Hematopoietic multipotent progenitor cell treated with erythropoietin and hydrocortisone succinate and interleukin-3 and kit ligand, for 4 days (in vitro differentiated cells): Measurements from ENCODE around the gene ARHGAP45.
"Not testable (repeated sequence)": the region's sequence is repeated elsewhere in the genome, so short reads cannot be mapped to it uniquely, and the experiment has no call there.

Experiments used
- DNase-seq: peaks from one replicate; pipeline ENCODE4 v3.0.0-alpha.2; 2015

Gene ARHGAP45

DNA sequence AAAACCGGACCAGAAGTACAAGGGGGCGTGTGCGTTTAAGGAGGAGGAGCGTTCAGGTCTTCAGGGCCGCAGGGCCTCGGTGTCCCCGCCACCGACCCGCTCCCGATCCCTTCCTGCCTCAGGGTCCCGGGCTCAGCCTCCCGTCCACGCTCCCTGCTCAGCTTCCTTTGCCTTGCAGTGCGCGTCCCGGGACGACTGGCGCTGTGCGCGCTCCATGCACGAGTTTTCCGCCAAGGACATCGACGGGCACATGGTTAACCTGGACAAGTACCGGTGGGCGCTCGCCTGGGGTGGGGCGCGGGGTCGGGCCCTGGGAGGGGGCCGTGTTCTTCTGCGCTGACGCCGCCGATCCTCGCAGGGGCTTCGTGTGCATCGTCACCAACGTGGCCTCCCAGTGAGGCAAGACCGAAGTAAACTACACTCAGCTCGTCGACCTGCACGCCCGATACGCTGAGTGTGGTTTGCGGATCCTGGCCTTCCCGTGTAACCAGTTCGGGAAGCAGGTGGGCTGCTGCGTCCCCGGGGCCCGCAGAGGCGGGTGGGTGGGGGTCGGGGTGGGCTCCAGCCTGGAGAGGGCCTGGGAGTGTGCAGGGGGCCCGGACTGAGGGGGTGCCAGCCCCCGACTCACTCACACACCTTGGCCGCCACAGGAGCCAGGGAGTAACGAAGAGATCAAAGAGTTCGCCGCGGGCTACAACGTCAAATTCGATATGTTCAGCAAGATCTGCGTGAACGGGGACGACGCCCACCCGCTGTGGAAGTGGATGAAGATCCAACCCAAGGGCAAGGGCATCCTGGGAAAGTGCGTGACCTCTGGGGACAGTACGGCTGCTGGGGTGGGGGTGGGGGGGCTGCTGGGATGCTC is 38.3 kb downstream of the ARHGAP45 start:
- peak; percentile 48 for DNase-seq

DNA sequence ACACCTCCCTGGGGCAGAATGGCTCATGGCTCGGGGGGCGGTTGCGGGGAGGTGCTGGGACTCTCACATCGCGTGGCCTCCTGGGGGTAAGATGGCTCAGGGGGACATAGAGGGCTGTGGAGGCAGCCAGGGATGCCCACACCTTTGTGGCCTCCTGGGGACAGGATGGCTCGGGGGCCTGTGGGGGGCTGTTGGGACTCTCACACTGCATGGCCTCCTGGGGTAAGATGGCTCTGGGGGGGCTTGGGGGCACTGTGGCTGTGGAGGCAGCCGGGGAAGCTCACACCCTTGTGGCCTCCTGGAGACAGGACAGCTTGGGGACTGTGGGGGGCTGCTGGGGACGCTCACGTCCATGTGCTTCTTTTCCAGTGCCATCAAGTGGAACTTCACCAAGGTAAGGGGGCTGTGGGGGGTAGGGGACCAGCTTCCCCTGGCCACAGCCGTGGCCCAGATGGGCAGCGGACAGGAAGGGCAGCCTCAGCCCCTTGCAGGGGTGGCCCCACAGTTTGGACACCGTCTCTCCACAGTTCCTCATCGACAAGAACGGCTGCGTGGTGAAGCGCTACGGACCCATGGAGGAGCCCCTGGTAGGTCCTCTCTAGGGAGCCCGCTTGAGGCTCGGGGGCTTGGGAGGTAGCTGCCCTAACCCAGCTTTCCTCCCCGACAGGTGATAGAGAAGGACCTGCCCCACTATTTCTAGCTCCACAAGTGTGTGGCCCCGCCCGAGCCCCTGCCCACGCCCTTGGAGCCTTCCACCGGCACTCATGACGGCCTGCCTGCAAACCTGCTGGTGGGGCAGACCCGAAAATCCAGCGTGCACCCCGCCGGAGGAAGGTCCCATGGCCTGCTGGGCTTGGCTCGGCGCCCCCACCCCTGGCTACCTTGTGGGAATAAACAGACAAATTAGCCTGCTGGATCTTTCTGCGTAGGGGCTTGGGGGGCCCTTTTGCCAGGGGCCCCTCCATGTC is 39.2 kb downstream of the ARHGAP45 start:
- no peak for DNase-seq

DNA sequence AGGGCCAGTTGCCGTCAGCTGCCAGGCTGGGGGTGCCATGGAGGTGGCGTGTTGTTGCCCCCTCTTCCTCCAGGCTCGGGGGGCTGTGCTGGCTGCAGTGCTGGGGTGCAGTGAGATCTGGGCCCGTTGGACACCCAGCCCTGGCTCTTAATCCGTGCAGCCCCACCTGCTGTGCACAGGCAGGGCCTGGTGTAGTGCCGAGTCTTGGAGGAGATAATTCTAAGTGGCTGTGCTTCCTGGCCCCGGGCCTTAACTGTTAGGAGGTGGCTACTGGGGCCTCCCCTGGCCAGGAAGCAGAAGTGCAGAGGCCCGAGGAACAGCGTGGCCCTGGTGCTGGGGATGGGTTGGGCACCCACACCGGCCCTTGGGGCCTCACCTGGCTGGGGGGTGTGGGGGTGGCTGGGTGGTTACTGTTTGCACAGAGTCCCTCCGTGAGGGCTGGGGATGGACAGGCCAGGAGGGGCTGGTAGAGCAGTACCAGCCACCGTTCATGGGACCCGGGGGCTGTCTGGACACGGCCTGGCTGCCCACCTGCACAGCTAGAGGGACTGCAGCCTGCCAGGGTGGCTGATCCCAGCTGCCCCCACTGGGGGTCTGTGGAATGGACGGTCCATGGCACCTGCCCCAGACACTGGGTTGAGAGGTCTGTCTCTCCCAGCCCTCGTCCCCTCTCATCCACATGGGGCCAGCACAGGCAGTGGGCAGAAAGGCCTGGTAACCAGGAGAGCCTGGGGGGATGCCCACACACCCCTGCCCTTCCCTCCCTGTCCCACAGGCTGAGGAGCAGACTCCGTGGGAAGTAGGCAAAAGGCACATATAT is 40.1 kb downstream of the ARHGAP45 start:
- peak; percentile 82 for DNase-seq

DNA sequence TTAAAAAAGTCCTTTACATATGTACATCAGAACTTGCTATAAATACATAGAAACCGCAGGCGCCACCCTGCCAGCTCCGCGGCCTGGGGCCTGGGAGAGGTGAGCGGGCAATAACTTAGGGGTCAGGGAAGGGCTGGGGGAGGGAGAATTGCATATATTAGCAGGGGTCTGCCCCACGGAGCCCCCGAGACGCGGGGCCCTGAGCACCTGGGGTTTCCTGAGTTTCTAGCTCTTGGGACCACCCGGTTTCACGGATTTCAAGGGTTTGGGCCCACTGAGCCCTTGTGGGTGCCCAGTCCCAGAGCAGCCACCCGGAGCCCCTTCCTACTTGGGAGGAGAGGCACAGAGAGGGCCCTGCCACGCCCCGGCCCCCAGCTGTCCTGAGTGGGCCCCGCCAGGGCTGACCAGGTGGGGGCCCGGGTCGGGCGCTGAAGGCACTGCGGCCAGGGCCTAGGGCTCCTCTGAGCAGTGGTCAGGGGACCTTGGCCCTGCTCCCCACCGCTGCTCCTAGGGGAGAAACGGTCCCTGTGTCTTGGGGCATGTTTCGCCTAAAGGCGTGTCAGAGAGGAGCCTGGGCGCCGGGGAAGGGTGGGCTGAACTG is 40.8 kb downstream of the ARHGAP45 start:
- DNase-seq: no peak

DNA sequence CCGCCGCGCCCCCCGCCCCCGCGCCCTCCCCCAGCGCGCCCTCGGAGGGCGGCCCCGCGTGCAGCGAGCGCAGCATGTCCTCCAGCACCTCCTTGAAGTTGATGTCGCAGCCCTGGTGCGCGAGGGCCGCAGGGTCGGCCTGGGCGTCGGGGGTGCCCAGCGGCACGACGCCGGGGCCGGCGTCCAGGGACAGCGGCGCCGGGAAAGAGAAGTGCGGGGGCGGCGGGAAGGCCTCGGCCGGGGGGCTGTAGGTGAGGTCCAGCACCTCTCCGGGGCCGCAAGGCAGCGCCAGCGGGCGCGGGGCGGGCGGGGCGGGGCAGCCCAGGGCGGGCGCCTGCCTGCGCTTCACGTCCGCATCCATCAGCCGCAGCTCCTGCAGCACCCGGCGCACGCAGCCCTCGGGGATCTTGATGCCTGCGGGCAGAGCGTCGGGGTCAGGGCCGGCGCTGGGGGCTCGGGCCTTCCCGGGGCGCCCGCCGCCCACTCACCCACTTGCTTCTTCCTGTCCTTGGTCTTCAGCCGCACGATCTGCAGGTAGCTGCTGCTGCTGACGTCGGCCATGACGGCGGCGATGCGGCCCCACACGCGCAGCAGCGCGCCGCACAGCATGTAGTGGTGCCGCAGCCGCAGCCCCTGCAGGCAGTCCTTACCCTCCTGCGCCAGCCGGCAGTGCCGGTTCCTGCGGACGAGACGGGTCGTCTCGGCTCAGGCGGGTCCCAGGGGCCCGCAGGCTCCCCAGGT is 41.5 kb downstream of the ARHGAP45 start:
- no peak for DNase-seq

DNA sequence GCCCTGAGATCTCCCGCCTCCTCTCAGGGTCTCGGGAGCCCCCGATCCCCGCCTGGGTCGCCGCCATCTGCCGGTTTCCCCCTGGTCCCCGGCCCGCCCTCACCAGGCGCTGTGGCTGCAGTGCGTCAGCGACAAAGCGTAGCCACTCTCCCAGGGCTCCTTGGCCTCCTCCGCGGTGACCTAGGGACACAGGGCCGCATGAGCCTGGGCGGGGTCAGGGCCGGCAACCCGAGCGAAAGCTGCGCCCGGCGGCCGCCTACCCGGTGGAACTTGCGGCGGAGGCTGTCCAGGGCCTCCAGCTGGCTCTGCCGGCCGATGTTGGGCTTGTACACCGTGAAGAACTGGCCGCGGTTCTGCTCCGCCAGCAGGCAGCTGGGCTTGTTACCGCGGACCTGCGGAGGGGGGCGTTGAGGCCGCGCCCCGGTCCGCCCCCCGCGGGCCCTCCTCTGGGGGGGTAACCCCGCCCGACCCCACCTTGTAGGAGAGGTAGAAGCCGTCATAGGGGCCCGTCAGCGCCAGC is 42.1 kb downstream of the ARHGAP45 start:
- DNase-seq: no peak

DNA sequence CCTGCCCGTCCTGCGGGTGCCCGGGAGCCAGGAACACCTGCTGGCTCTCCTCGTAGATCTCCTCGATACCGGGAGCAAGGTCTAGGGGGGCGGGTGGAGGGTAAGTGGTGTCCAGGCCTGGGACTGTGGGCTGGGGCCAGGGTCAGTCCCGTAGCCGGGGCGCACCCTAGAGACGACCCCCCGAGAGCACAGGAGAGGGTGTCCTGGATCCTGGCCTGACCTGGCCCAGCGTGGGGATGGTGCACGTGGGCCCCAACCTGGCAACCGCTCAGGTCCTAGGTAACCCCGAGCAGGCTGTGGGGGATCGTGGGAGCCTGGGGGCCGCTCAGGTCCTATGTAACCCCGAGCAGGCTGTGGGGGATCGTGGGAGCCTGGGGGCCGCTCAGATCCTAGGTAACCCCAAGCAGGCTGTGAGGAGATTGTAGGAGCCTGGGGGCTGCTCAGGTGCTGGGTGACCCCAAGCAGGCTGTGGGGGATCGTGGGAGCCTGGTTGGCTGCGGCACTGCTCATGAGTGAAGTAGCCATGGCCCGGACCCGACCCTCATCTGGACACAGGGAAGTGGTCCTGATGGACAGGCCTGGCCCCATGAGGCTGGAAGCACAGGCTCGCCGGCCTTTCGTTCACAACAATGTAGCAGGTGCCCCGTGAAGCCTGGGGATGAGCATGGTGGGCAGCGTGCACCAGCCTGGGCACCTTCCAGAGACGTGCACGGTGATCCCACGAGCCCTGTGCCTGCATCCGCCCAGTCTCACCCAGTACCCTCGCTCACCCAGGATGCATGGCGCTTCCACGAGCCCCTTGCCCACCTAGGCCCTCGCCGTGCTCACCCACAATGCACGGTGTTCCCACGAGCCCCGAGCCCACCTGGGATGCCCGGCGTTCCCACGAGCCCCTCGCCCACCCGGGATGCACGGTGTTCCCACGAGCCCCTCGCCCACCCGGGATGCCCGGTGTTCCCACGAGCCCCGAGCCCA is 43.0 kb downstream of the ARHGAP45 start:
- no peak for DNase-seq

DNA sequence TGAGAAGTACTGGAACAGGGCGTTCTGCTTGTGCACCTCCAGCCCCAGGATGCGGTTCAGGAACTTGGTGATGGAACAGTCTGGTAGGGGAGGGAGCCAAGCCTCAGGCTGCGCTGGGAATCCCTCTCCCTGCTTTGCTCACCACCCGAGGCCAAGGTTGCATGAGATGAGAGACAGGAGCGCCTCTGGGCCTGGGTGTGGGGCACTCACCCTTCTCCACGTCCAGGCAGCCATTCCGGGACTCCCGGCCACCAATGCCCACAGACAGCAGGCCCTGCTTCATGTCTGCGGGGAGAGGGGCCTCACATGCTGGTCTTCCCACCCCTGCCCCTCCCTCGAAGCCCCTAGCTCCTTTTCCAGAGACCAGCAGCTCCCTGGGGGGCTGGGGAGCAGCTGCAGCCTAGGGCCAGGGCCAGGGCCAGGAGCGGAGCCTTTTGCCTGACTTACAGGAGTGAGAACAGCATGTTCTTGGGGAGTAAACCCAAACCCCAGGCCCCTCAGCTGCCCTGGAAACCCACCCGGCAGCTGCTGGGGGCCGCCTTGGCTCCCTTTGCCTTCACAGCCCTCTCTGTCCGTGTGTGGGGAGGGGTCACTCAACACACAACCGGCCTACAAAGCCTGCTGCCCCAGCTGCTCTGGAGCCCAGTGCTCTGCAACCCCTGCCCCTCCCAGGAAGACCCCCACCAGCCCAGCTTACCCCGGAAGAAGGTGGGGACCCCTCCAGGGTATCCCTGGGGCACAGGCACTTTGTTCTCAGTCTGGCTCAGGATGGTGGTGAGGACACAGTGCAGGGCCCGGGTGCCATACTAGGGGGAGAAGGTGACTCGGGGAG is 44.1 kb downstream of the ARHGAP45 start:
- no peak for DNase-seq

DNA sequence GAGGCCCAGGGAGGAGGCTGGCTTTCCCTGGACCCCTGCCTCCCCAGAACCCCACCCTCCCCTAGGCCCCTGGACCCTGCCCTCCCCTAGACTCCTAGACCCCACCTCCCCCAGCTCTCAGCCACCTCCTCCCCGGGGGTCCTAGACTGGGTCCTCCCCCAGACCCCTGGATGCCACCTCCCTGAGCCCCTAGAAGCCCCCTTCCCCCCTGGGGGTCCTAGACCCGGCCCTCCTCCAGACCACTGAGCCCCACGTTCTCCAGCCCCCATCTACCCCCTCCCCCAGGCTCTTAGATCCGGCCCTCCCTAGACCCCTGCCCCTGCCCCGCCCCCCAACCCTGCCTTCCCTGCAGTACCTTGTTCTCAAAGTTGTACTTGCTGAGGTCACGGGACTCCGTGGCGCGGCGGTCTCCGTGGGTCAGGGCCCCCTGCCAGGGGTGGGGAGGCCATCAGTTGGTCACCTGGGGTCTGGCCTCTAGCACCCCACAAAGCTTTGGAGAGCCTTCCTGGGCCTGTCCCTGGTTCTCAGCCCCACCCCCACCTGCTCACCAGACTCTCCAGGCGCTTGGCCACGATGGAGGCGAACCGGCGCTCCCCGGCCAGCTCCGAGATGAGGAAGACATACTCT is 44.8 kb downstream of the ARHGAP45 start:
- no peak for DNase-seq

DNA sequence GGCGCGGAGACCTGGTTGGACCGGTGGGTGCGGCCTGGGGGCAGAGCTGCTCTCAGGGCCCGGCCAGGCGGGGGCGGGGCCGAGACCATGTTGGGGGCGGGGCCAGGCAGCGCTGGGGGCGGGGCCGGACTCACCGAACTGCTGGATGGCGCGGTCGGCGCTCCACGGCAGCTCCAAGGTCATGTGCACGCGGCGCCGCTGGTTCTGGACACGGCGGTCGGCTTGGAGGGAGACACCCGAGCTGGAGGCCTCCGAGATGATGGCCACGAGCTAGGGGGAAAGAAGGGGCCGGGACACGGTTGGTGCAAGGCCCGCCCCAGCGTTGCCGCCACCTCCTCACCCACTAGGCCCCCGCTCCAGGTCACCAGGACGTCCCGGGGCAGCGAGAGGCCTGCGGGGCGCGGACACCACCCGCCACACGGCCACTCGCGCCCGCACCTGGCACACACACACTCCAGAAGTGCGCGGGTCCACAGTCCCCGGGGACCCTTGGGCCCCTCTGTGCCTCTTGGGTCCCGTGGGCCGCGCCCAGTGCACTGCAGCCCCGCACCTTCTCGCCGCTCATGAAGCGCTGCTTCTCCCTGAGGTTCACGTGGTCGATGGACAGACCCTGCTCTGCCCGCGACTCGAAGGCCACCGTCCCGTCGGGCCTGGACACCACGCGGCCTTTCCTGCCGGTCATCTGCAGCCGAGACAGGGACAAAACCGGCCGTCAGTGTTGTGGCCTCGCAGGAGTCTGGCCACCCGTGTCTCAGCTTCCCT is 45.5 kb downstream of the ARHGAP45 start:
- DNase-seq: no peak

DNA sequence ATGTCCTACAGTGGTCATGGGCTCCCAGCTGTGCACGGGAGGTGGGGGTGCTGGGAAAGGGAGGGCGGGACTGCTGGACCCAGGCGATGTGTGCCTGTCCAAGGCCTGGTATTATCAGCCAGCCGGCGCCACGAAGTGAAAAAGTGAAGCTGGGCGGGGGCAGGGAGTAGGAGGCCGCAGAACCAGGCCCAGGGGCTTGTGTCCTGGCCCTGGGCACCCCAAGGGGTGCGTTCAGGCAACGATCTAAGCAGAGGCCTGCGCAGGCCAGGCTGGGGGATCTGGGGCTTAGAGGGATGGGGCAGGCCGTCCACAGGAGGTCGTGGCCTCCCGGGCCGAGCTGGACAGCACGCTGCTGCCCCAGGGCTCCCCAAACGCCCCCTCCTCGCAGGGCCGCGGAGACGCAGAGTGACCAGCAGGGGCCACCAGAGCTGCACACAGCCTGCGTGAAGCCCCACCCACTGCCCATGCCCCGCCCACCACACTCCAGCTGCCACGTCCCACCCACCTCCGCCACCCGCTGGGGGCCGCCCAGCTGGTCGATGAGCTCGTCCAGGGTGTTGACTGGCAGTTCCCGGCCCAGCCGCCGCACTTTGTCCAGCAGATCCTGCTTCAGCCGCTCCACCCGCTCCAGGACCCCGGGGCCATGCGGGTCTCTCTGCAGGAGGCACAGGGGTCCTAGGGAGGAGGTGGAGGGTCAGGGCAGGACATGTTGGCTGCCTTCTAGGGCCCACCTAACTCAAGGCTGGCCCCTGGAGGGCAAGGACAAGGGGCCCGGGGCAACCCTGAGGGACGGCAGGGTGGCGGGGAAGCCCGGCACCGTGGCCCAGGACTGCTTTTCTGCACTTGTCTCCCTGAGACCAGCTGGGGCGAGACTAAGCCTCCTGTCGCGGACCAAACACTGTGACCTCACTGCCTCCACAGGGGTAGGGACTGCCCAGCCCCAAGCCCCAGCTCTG is 46.3 kb downstream of the ARHGAP45 start:
- DNase-seq: peak; percentile 95

DNA sequence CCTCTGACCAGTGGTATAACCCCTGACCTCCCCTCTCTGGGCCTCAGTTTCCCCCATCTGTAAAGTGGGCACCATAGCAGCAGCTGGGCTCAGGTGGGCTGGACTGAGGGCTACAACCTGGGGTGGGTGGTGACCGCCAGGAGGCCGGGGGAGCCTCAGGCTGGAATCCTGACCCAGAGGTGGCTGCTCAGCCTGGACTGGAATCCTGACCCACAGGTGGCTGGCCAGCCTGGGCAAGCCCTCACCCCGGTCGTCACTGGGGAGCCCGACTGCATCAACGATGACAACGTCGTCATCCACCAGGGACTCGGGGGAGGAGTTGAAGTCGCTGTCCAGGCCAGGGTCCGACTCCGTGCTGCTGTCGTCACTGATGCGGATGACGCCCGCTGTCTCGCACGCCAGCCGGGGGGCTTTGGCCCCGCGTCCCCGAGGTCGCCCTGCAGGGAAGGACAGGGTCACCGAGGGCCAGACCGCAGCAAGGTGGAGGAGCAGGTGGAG is 47.1 kb downstream of the ARHGAP45 start:
- DNase-seq: no peak

DNA sequence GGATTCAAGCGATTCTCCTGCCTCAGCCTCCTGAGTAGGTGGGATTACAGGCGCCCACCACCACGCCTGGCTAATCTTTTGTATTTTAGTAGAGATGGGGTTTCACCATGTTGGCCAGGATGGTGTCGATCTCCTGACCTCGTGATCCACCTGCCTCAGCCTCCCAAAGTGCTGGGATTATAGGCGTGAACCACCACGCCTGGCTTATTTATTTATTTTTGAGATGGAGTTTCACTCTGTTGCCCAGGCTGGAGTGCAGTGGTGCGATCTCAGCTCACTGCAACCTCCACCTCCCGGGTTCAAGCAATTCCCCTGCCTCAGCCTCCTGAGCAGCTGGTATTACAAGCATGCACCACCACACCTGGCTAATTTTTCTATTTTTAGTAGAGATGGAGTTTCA is 47.8 kb downstream of the ARHGAP45 start:
- not testable (repeated sequence) for DNase-seq

DNA sequence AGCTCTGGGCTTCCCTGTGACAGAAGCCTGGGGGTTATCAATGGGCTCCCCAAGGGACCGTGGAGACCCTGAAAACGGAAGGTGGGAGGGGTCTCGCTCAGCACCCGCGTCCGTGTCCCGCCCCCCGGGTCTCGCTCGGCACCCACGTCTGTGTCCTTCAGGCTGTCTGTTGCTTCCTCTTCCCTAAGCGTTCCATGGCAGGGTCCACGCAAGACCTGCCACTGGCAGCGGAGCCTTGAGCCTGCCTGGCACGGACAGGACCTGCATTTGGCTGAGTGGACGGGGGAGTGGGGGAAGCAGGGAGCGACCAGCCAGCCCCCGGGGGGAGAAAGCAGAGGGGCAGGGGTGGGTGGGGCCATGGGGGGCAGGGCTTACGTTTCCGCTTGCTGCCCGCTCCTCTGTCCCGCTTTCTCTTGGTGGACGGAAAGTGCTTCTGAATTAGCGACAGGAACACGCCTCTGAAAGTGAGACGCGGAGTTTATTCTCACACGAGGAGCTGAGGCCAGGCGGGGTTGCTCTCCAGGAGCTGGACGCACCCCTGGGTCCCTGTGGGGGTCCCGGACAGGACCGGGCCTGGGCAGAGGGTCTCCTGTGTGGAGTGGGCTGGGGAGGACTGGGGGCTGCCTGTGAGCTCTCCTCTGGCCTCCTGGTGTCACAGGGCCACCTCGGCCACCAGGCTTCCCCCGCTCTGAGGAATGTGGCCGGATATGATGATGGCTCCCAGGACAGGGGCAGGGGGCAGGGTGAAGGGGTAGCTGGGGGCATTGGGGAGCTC is 48.9 kb downstream of the ARHGAP45 start:
- no peak for DNase-seq

DNA sequence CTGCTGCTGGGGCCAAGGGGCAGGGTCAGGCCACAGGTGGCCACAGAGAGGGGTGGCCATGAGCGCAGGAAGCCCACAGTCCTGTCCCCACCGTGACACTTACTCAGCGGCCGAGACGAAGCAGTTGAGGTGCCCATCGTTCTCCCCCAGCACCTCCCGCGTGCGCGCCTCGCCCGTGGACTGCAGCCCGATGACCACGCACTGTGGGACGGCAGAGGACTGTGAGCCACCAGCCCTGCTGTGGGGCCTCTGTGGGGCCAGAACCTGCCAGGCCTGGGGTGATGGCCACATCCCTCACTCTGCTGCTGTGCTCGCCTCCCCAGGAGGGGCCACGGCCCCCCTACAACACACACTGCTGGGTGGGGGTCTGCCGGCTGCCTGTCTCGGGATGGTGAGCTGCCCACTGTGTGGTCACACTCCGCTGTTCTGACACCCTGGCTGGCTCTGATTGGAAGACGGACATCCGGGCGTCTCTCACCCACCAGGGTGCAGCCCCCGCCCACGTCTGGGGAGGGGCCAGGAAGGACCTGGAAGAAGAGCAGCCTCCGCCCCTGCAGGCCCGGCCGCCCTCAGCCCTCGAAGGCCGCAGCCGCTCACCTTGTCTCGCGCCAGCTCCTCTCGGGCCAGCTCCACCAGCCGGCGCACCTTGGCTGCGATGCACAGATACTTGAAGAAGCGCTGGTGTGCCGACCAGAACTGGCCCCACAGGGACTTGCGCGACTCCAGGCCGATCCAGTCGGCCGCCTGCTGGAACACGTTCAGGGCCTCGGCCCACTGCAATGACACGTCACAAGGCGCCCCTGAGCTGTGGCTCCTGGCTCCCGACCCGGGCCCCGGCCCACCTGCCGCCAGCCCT is 50.0 kb downstream of the ARHGAP45 start:
- DNase-seq: no peak
